ENCODE measurements around the gene GMPPA. TPM values are rescaled to one million over a fixed set of nuclear protein-coding genes. Genes with fewer than 3 reads are reported as not detected.

The GMPPA gene
- total and polyA plus RNA-seq, 2 experiments from 2014 or later = 67.8 to 76.5 TPM

- H3K36me3 ChIP-seq (replicated peaks; ENCODE audit: insufficient read depth, low read depth) = no peaks in the 10 kb centered on the region
- no peaks in the 10 kb centered on the region for H4K20me1 ChIP-seq (ENCODE audit: insufficient read depth, poor library complexity, severe bottlenecking)
- no peak overlapping the region for H3K4me2 ChIP-seq
- H3K79me2 ChIP-seq = peaks cover 12% of the 10 kb centered on the region
- no peak overlapping the region for H2AFZ ChIP-seq
- H3K27ac ChIP-seq = no peak overlapping the region
- H3K27me3 ChIP-seq = peaks cover under 1% of the 10 kb centered on the region
- no peak for DNase-seq (ENCODE audit: low spot score)
- H3K9me3 ChIP-seq (ENCODE audit: low read depth) = no peaks in the 10 kb centered on the region
- no peaks in the 10 kb centered on the region for H3K9me2 ChIP-seq (replicated peaks; ENCODE audit: insufficient read depth)
- TF ChIP-seq EZH2phosphoT487 (IDR thresholded peaks at IDR 0.05; ENCODE audit: low read depth, severe bottlenecking, unreplicated experiment) = no peak
- no peak for TF ChIP-seq EZH2 (IDR thresholded peaks at IDR 0.05; ENCODE audit: borderline replicate concordance)
- no peak overlapping the region for H3K4me3 ChIP-seq
- H3K4me1 ChIP-seq (ENCODE audit: insufficient read depth) = peaks cover 15% of the 10 kb centered on the region
Observed at GRCh38 chr2:219502618-219503017, 3.9 kb downstream of the GMPPA start.

GRCh38 chr2:219505585-219505984, 6.9 kb downstream of the GMPPA start:
- Histone ChIP-seq H3K4me3 (no peak overlapping the region), H3K9me2 (replicated peaks; ENCODE audit: insufficient read depth) (no peaks in the 10 kb centered on the region), H3K4me1 (ENCODE audit: insufficient read depth) (peaks cover 20% of the 10 kb centered on the region), H4K20me1 (ENCODE audit: insufficient read depth, poor library complexity, severe bottlenecking) (no peaks in the 10 kb centered on the region), H3K36me3 (replicated peaks; ENCODE audit: insufficient read depth, low read depth) (no peaks in the 10 kb centered on the region), H3K27me3 (no peaks in the 10 kb centered on the region), H3K4me2 (no peak overlapping the region), H2AFZ (no peak overlapping the region), H3K79me2 (no peaks in the 10 kb centered on the region), H3K27ac (no peak overlapping the region), H3K9me3 (ENCODE audit: low read depth) (no peaks in the 10 kb centered on the region)
- TF ChIP-seq EZH2 (IDR thresholded peaks at IDR 0.05; ENCODE audit: borderline replicate concordance) (no peak), EZH2phosphoT487 (IDR thresholded peaks at IDR 0.05; ENCODE audit: low read depth, severe bottlenecking, unreplicated experiment) (no peak), CTCF (IDR thresholded peaks at IDR 0.05; ENCODE audit: poor library complexity) (no peak)
- 88% methylated on average over 9 of the region's 9 CpGs for WGBS (ENCODE audit: low lambda C conversion rate, missing lambda C conversion rate)
- no peak for DNase-seq (ENCODE audit: low spot score)

- Histone ChIP-seq H3K9me3 (ENCODE audit: low read depth) (no peaks in the 10 kb centered on the region), H3K36me3 (replicated peaks; ENCODE audit: insufficient read depth, low read depth) (no peaks in the 10 kb centered on the region), H4K20me1 (ENCODE audit: insufficient read depth, poor library complexity, severe bottlenecking) (no peaks in the 10 kb centered on the region), H3K27ac (no peak overlapping the region), H3K4me3 (no peak overlapping the region), H2AFZ (no peak overlapping the region), H3K4me2 (no peak overlapping the region), H3K4me1 (ENCODE audit: insufficient read depth) (peaks cover 25% of the 10 kb centered on the region), H3K27me3 (no peaks in the 10 kb centered on the region), H3K79me2 (no peaks in the 10 kb centered on the region), H3K9me2 (replicated peaks; ENCODE audit: insufficient read depth) (no peaks in the 10 kb centered on the region)
- DNase-seq (ENCODE audit: low spot score) = no peak
- no peak for TF ChIP-seq EZH2 (IDR thresholded peaks at IDR 0.05; ENCODE audit: borderline replicate concordance)
- TF ChIP-seq EZH2phosphoT487 (IDR thresholded peaks at IDR 0.05; ENCODE audit: low read depth, severe bottlenecking, unreplicated experiment) = no peak
- no peak for TF ChIP-seq CTCF (IDR thresholded peaks at IDR 0.05; ENCODE audit: poor library complexity)
- 84% methylated on average over 19 of the region's 23 CpGs for WGBS (ENCODE audit: low lambda C conversion rate, missing lambda C conversion rate)
Observed at GRCh38 chr2:219506153-219506801, 7.6 kb downstream of the GMPPA start.

GRCh38 chr2:219506802-219507526, 8.3 kb downstream of the GMPPA start:
- Histone ChIP-seq H3K36me3 (replicated peaks; ENCODE audit: insufficient read depth, low read depth) (no peaks in the 10 kb centered on the region), H3K27ac (no peak overlapping the region), H4K20me1 (ENCODE audit: insufficient read depth, poor library complexity, severe bottlenecking) (no peaks in the 10 kb centered on the region), H3K4me1 (ENCODE audit: insufficient read depth) (peaks cover 25% of the 10 kb centered on the region), H3K9me2 (replicated peaks; ENCODE audit: insufficient read depth) (no peaks in the 10 kb centered on the region), H3K27me3 (peaks cover 1% of the 10 kb centered on the region), H2AFZ (no peak overlapping the region), H3K9me3 (ENCODE audit: low read depth) (no peaks in the 10 kb centered on the region), H3K79me2 (no peaks in the 10 kb centered on the region), H3K4me3 (no peak overlapping the region), H3K4me2 (no peak overlapping the region)
- DNase-seq (ENCODE audit: low spot score) = no peak
- WGBS (ENCODE audit: low lambda C conversion rate, missing lambda C conversion rate) = 72% methylated on average over 15 of the region's 17 CpGs
- TF ChIP-seq EZH2 (IDR thresholded peaks at IDR 0.05; ENCODE audit: borderline replicate concordance) (no peak), CTCF (IDR thresholded peaks at IDR 0.05; ENCODE audit: poor library complexity) (no peak), EZH2phosphoT487 (IDR thresholded peaks at IDR 0.05; ENCODE audit: low read depth, severe bottlenecking, unreplicated experiment) (no peak)
